Transverse colon (tissue), 4 donors: ENCODE data around the gene SPTBN4. TPM values are rescaled to one million over a fixed set of nuclear protein-coding genes. Genes with fewer than 3 reads are reported as not detected.
A peak's percentile ranks its signal among the peaks of the same experiment; 100 is the strongest.

Experiments
- DNase-seq: peaks from one replicate; pipeline ENCODE4 v3.0.0-alpha.2; 2019
- H3K27ac ChIP-seq, 4 donors: fragments of 200-600 bp; sonication (generic); 2 replicates each; pipeline ENCODE4 v1.5.1; 2016 to 2018; ENCODE audit warnings: inconsistent platforms in 4 of 4
- H3K27me3 ChIP-seq: fragments of 200-600 bp; sonication (generic); 2 replicates; pipeline ENCODE4 v1.5.1; 2017; ENCODE audit warnings: inconsistent platforms
- H3K36me3 ChIP-seq, 4 donors: fragments of 200-600 bp; sonication (generic); 2 replicates each; pipeline ENCODE4 v1.5.1; 2017 to 2019; ENCODE audit warnings: inconsistent platforms in 4 of 4
- H3K4me1 ChIP-seq, 4 donors: fragments of 200-600 bp; sonication (generic); 2 replicates each; pipeline ENCODE4 v1.5.1; 2017 to 2020; ENCODE audit warnings: inconsistent platforms in 4 of 4
- H3K4me3 ChIP-seq, 4 donors: fragments of 200-600 bp; sonication (generic); 1 replicate in 1 of 4; 2 replicates in 3 of 4; pipeline versions ENCODE4 v1.5.1 to v1.6.1; 2017 to 2019; ENCODE audit warnings: inconsistent platforms in 4 of 4
- H3K9me3 ChIP-seq, 2 donors: fragments of 200-600 bp; sonication (generic); 2 replicates each; pipeline ENCODE4 v1.5.1; 2017 to 2019; ENCODE audit warnings: inconsistent platforms in 2 of 2
- EP300 ChIP-seq: sonication (generic); formaldehyde crosslinking; IDR thresholded peaks from one replicate; pipeline ENCODE4 v1.6.1; 2017; ENCODE audit warnings: antibody characterized with exemption, low read depth
- POLR2A ChIP-seq: fragments of 450-650 bp; IDR thresholded peaks from one replicate; pipeline ENCODE4 v1.6.1; 2016; ENCODE audit warnings: antibody characterized with exemption, mild to moderate bottlenecking, moderate library complexity
- POLR2AphosphoS5 ChIP-seq, 3 donors: sonication (generic); formaldehyde crosslinking; IDR thresholded peaks; one replicate each; pipeline ENCODE4 v1.6.1; 2016; ENCODE audit warnings: antibody characterized with exemption in 3 of 3
- WGBS, 2 donors: methylation state at CpG; one replicate each; pipeline ENCODE4 v1.1.5; 2018; ENCODE audit warnings: low coverage in 1 of 2; 5-methylcytosine and 5-hydroxymethylcytosine counted together
- in situ Hi-C, 4 donors: fragments of 200-750 bp; cut with MboI; loops; one replicate each; pipeline versions ENCODE4 v1.15.0 to v1.15.1; 2017; ENCODE audit warnings: low sequenced_read_pairs in 3 of 4, low pct_ligation_motif_present in 1 of 4, low pct_unique_long_range_greater_than_20kb in 1 of 4
- intact Hi-C: fragments of 100-400 bp; cut with DNase I; formaldehyde crosslinking; loops from one replicate; pipeline ENCODE4 v1.15.1; 2023; ENCODE audit warnings: low total_unique reads
- total RNA-seq, 4 donors: library from RNA; depleted of rRNA; stranded (reverse); fragments of >200 nt; gene quantifications; one replicate each; pipeline ENCODE4 v1.1.0, GENCODE V29; 2016
- TF ChIP-seq, protein P1 (sequence below), 5 experiments: fragments of 200-600 bp in 3 of 5; fragments of 450-650 bp in 2 of 5; sonication (generic) in 3 of 5; IDR thresholded peaks; 1 replicate in 2 of 5; 2 replicates in 3 of 5; pipeline ENCODE4 v1.5.1; 2016 to 2017; ENCODE audit warnings: antibody characterized with exemption in 5 of 5, inconsistent platforms in 3 of 5, mild to moderate bottlenecking in 2 of 5, moderate library complexity in 1 of 5

Gene SPTBN4
- total RNA-seq, 4 donors from 2014 or later = under 0.01 to 1.5 (median 0.99) TPM

- peak; percentile 100 for DNase-seq
- Histone ChIP-seq H3K36me3 (no peaks in the 10 kb centered on the region), H3K9me3 (no peaks in the 10 kb centered on the region), H3K27me3 (peaks cover 29% of the 10 kb centered on the region), H3K4me1 (peaks cover 48 to 95% (median 84%) of the 10 kb centered on the region in 4 donors), H3K27ac (peak overlapping the region; percentile 90 to 96 (median 91)), H3K4me3 (peak overlapping the region; percentile 20 to 51 (median 32))
- in situ Hi-C loops = no loop called here
- WGBS, 2 donors = 1% methylated on average over 43 of the region's 43 CpGs; no CpG with 5 or more reads in 1 of the 2 donors
- TF ChIP-seq, protein P1, sequence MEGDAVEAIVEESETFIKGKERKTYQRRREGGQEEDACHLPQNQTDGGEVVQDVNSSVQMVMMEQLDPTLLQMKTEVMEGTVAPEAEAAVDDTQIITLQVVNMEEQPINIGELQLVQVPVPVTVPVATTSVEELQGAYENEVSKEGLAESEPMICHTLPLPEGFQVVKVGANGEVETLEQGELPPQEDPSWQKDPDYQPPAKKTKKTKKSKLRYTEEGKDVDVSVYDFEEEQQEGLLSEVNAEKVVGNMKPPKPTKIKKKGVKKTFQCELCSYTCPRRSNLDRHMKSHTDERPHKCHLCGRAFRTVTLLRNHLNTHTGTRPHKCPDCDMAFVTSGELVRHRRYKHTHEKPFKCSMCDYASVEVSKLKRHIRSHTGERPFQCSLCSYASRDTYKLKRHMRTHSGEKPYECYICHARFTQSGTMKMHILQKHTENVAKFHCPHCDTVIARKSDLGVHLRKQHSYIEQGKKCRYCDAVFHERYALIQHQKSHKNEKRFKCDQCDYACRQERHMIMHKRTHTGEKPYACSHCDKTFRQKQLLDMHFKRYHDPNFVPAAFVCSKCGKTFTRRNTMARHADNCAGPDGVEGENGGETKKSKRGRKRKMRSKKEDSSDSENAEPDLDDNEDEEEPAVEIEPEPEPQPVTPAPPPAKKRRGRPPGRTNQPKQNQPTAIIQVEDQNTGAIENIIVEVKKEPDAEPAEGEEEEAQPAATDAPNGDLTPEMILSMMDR (IDR thresholded peaks at IDR 0.05) = no peak
- peak; percentile 83 for TF ChIP-seq EP300
- peak; percentile 61 for TF ChIP-seq POLR2A
- TF ChIP-seq POLR2AphosphoS5 (IDR thresholded peaks at IDR 0.05) = peak in 2 of 3 donors; percentile 91
- intact Hi-C loops = no loop called here
These were observed 136.8 kb downstream of the SPTBN4 start for GRCh38 chr19:40603389-40604170.

GRCh38 chr19:40604171-40604646 lies 137.4 kb downstream of the SPTBN4 start:
- intact Hi-C loops = no loop called here
- no peak for TF ChIP-seq POLR2AphosphoS5 (IDR thresholded peaks at IDR 0.05)
- TF ChIP-seq EP300 = no peak
- no peak for TF ChIP-seq POLR2A
- TF ChIP-seq, protein P1 (IDR thresholded peaks at IDR 0.05) = no peak
- Histone ChIP-seq H3K27ac (peak overlapping the region; percentile 90 to 96 (median 91)), H3K9me3 (no peaks in the 10 kb centered on the region), H3K4me1 (peaks cover 47 to 95% (median 87%) of the 10 kb centered on the region in 4 donors), H3K27me3 (peaks cover 24% of the 10 kb centered on the region), H3K4me3 (peak overlapping the region in 2 of 4 donors; percentile 43 to 51), H3K36me3 (no peaks in the 10 kb centered on the region)
- in situ Hi-C loops = no loop called here
- no peak for DNase-seq
- WGBS, 2 donors = 0 to 7% methylated on average over 13 to 18 of the region's 18 CpGs

DNA sequence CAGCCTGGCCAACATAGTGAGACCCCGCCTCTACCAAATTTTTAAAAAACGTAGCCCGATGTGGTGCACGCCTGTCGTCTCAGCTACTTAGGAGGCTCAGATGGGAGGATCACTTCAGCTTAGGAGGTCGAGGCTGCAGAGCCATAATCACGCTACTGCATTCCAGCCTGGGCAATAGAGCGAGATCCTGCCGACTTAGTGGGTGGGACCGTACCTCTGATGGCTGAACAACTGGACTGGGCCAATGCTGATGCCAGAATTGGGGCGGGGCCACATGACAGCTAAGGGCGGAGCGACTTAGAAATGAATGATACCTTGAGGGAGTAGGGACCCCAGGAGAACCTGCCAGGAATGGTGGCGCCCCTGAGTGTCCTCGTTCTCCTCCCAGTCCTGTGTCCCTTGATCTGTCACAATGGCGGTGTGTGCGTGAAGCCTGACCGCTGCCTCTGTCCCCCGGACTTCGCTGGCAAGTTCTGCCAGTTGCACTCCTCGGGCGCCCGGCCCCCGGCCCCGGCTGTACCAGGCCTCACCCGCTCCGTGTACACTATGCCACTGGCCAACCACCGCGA lies 137.9 kb downstream of the SPTBN4 start:
- in situ Hi-C loops (no loop called here), intact Hi-C loops (no loop called here)
- 17 to 20% methylated on average over 2 to 27 of the region's 29 CpGs for WGBS, 2 donors
- Histone ChIP-seq H3K36me3 (no peaks in the 10 kb centered on the region), H3K27ac (peak overlapping the region; percentile 90 to 96 (median 91)), H3K4me1 (peaks cover 44 to 94% (median 88%) of the 10 kb centered on the region in 4 donors), H3K4me3 (peak overlapping the region in 3 of 4 donors; percentile 28 to 51 (median 47)), H3K9me3 (no peaks in the 10 kb centered on the region), H3K27me3 (peaks cover 19% of the 10 kb centered on the region)
- DNase-seq = peak; percentile 76
- TF ChIP-seq POLR2AphosphoS5 (IDR thresholded peaks at IDR 0.05) = no peak
- TF ChIP-seq, protein P1 (IDR thresholded peaks at IDR 0.05) = no peak
- no peak for TF ChIP-seq POLR2A
- TF ChIP-seq EP300 = no peak

DNA sequence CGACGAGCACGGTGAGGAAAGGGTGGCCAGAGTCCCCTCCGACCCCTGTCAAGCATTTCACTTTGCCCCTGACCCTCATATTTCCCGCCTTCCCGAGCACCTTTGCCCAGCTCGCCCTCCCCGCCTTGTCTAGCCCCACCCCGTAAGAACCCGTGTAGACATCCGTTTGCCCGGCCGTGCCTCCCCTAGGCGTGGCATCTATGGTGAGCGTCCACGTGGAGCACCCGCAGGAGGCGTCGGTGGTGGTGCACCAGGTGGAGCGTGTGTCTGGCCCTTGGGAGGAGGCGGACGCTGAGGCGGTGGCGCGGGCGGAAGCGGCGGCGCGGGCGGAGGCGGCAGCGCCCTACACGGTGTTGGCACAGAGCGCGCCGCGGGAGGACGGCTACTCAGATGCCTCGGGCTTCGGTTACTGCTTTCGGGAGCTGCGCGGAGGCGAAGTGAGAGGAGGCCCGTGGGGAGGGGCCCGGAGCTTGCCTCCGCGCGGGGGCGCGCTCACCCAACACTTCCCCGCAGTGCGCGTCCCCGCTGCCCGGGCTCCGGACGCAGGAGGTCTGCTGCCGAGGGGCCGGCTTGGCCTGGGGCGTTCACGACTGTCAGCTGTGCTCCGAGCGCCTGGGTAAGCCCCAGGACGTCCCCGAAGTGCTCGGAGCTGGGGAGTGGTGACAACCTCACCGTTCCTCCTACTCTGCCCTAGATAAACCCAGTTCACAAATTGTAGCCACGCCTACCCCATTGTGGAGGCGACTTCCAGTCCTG lies 138.6 kb downstream of the SPTBN4 start:
- Histone ChIP-seq H3K9me3 (no peaks in the 10 kb centered on the region), H3K4me1 (peaks cover 42 to 93% (median 87%) of the 10 kb centered on the region in 4 donors), H3K27me3 (peaks cover 12% of the 10 kb centered on the region), H3K4me3 (peak overlapping the region; percentile 24 to 51 (median 38)), H3K36me3 (no peaks in the 10 kb centered on the region), H3K27ac (peak overlapping the region; percentile 90 to 96 (median 91))
- in situ Hi-C loops (no loop called here), intact Hi-C loops (no loop called here)
- DNase-seq = peak; percentile 93
- WGBS, 2 donors = 3% methylated on average over 37 of the region's 71 CpGs; no CpG with 5 or more reads in 1 of the 2 donors
- peak; percentile 34 for TF ChIP-seq EP300
- TF ChIP-seq POLR2A = peak; percentile 88
- TF ChIP-seq, protein P1 (IDR thresholded peaks at IDR 0.05) = peak in 2 of 5 experiments; percentile 22 to 43
- peak; percentile 77 to 89 (median 78) for TF ChIP-seq POLR2AphosphoS5 (IDR thresholded peaks at IDR 0.05)
